B cell (primary cell): ENCODE results near the gene NKIRAS2.

Experiments
- CTCF ChIP-seq: fragments of 200-600 bp; IDR thresholded peaks from one replicate; pipeline ENCODE4 v1.8.0; 2022; ENCODE audit warnings: antibody characterized with exemption, mild to moderate bottlenecking
- EZH2 ChIP-seq: IDR thresholded peaks from 2 replicates; pipeline ENCODE4 v1.6.1; 2012; ENCODE audit warnings: borderline replicate concordance, low read depth, mild to moderate bottlenecking, moderate library complexity, low read length; ENCODE audit not compliant: insufficient read depth, poor library complexity, severe bottlenecking

- TF ChIP-seq CTCF (no peak), EZH2 (no peak)
These were observed 14.2 kb downstream of the NKIRAS2 start for GRCh38 chr17:42034059-42034458.
